Adipocyte (in vitro differentiated cells): ENCODE data around the gene DESI1.
"Not testable (repeated sequence)": the region's sequence is repeated elsewhere in the genome, so short reads cannot be mapped to it uniquely, and the experiment has no call there.

Experiments
- DNase-seq: peaks from one replicate; pipeline ENCODE4 v3.0.0-alpha.2; 2015; ENCODE audit warnings: low read depth
- H3K27me3 ChIP-seq: replicated peaks from 2 replicates; pipeline ENCODE4 v1.7.0; 2013; ENCODE audit warnings: mild to moderate bottlenecking, low read length, moderate library complexity; ENCODE audit not compliant: control insufficient read depth, insufficient read depth
- H3K36me3 ChIP-seq: 2 replicates; pipeline ENCODE4 v1.7.0; 2013; ENCODE audit warnings: low read length, mild to moderate bottlenecking, moderate library complexity; ENCODE audit not compliant: control insufficient read depth, insufficient read depth, severe bottlenecking
- H3K4me1 ChIP-seq: 2 replicates; pipeline ENCODE4 v1.7.0; 2013; ENCODE audit warnings: mild to moderate bottlenecking, low read length, moderate library complexity; ENCODE audit not compliant: control insufficient read depth, insufficient read depth
- H3K4me3 ChIP-seq: 2 replicates; pipeline ENCODE4 v1.7.0; 2013; ENCODE audit warnings: mild to moderate bottlenecking, low read length, moderate library complexity
- H3K9ac ChIP-seq: 2 replicates; pipeline ENCODE4 v1.7.0; 2013; ENCODE audit warnings: mild to moderate bottlenecking, low read length, moderate library complexity
- H3K9me3 ChIP-seq: 2 replicates; pipeline ENCODE4 v1.7.0; 2013; ENCODE audit warnings: mild to moderate bottlenecking, low read length, moderate library complexity; ENCODE audit not compliant: control insufficient read depth

DESI1 gene

DNA sequence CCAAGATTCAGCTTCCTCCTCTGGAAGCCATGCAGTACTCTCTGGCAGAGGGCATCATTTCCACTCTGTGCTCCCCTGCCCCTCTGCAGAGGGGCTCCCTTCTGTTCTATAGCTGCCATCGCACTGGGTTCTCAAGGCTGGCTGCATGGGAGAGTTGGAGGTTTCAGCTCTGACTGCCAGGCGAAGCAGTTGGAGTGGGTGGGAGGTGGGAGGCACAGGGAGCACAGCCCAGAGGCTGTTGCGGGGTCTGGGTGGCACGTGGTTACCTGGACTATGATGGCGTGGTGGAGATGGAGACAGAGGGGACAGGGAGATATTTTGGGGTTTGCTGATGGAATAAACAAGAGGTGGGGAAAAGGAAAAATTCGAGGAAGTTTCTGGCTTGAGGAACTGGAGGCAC, 36.0 kb downstream of the DESI1 start:
- DNase-seq = no peak
- no peak overlapping the region for H3K4me3 ChIP-seq

GRCh38 chr22:41582694-41583093, 38.1 kb downstream of the DESI1 start:
- H3K4me1 ChIP-seq = peaks cover 4% of the 10 kb centered on the region
- no peaks in the 10 kb centered on the region for H3K9me3 ChIP-seq
- no peak overlapping the region for H3K9ac ChIP-seq
- H3K36me3 ChIP-seq = peaks cover 59% of the 10 kb centered on the region
- H3K4me3 ChIP-seq = no peak overlapping the region
- no peaks in the 10 kb centered on the region for H3K27me3 ChIP-seq
- no peak for DNase-seq

More for the DNA sequence above, 36.0 kb downstream of the DESI1 start:
- Histone ChIP-seq H3K9me3 (no peaks in the 10 kb centered on the region), H3K9ac (no peak overlapping the region), H3K36me3 (peaks cover 37% of the 10 kb centered on the region), H3K27me3 (no peaks in the 10 kb centered on the region), H3K4me1 (peaks cover 16% of the 10 kb centered on the region)

DNA sequence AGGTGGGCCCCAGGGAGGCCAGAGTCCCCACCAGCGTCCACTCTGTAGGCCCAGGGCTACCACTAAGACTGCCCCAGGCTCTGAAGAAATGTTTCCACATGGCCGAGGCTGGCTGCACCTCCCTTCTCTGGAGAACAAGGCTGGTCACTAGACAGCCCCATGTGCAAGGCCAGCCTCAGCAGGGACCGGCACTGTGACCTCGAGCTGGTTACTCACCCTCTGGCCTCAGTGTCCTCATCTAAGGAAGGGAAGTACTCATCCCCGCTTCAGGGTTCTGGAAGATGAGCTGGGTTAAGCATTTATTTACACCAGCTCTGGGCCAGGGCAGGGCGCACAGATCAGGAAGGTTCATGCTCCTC, 40.9 kb downstream of the DESI1 start:
- Histone ChIP-seq H3K9me3 (no peaks in the 10 kb centered on the region), H3K4me1 (peaks cover 6% of the 10 kb centered on the region), H3K36me3 (peaks cover 67% of the 10 kb centered on the region), H3K4me3 (no peak overlapping the region), H3K27me3 (no peaks in the 10 kb centered on the region), H3K9ac (no peak overlapping the region)
- DNase-seq = no peak

GRCh38 chr22:41579297-41579996, 41.4 kb downstream of the DESI1 start:
- no peaks in the 10 kb centered on the region for H3K27me3 ChIP-seq
- H3K36me3 ChIP-seq = peaks cover 62% of the 10 kb centered on the region
- no peak for DNase-seq
- H3K9ac ChIP-seq = no peak overlapping the region
- no peak overlapping the region for H3K4me3 ChIP-seq
- peaks cover 11% of the 10 kb centered on the region for H3K4me1 ChIP-seq
- H3K9me3 ChIP-seq = no peaks in the 10 kb centered on the region

- H3K36me3 ChIP-seq = peaks cover 56% of the 10 kb centered on the region
- DNase-seq = no peak
- H3K4me3 ChIP-seq = no peak overlapping the region
- H3K4me1 ChIP-seq = peaks cover 13% of the 10 kb centered on the region
- no peak overlapping the region for H3K9ac ChIP-seq
- no peaks in the 10 kb centered on the region for H3K27me3 ChIP-seq
- no peaks in the 10 kb centered on the region for H3K9me3 ChIP-seq
Observed at GRCh38 chr22:41578818-41579217, 42.0 kb downstream of the DESI1 start.

- Histone ChIP-seq H3K9me3 (no peaks in the 10 kb centered on the region), H3K36me3 (peaks cover 49% of the 10 kb centered on the region), H3K27me3 (no peaks in the 10 kb centered on the region), H3K4me1 (peaks cover 13% of the 10 kb centered on the region), H3K9ac (no peak overlapping the region), H3K4me3 (no peak overlapping the region)
- DNase-seq = no peak
Observed at GRCh38 chr22:41578114-41578513, 42.7 kb downstream of the DESI1 start.

DNA sequence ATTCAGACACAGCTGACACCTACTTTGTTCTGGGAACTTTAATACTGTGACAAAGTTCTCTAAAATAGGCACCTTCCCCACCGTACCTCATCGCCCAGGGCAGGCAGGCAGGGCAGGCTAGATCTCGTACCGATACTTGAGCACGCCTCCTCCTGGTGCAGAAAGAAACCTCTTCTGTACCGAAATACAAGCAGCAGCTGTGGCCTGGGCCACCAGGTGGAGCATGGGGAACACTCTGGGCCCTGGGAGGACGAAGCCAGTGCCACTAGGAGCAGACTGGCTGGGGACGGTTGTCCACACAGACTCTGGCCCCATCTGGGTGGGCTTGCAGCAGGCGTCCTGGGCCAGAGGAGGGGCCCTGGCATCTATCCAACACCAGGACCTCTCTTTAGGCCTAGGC, 44.0 kb downstream of the DESI1 start:
- peaks cover 39% of the 10 kb centered on the region for H3K36me3 ChIP-seq
- DNase-seq = no peak

GRCh38 chr22:41575533-41575932, 45.3 kb downstream of the DESI1 start:
- Histone ChIP-seq H3K36me3 (peaks cover 39% of the 10 kb centered on the region), H3K4me3 (no peak overlapping the region), H3K4me1 (peaks cover 13% of the 10 kb centered on the region), H3K9me3 (no peaks in the 10 kb centered on the region), H3K9ac (peak overlapping the region; percentile 59), H3K27me3 (no peaks in the 10 kb centered on the region)
- DNase-seq = no peak

More for the DNA sequence above, 44.0 kb downstream of the DESI1 start:
- Histone ChIP-seq H3K9me3 (no peaks in the 10 kb centered on the region), H3K4me1 (peaks cover 13% of the 10 kb centered on the region), H3K27me3 (no peaks in the 10 kb centered on the region), H3K4me3 (no peak overlapping the region), H3K9ac (no peak overlapping the region)

DNA sequence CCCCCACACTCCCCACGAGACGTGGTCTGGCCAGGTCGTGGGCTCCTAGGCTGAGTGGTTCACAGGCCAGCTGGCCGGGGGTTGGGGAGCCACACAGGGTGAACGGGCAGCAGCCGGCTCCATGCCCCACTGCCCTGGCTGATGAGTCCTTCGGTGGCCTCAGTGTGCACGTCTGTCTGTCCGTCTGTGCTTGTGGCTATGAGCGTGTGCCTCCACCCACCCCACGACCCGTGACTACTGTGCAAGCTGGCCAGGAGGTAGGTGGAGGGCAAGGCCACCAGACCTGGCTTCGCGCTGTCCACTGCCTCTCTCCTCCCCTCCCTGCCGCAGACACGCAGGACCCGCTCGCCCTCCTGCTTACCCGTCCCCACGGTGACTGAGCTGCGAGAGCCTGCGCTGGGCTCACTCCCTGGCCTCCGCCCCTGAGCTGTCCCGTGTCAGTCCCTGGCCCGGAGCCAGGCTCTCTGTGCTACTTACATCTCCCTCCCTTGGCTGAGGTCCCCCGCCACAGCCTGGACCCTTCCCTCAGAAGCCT, 45.9 kb downstream of the DESI1 start:
- H3K9me3 ChIP-seq = no peaks in the 10 kb centered on the region
- no peak for DNase-seq
- H3K27me3 ChIP-seq = no peaks in the 10 kb centered on the region
- H3K36me3 ChIP-seq = peaks cover 33% of the 10 kb centered on the region
- no peak overlapping the region for H3K4me3 ChIP-seq
- peak overlapping the region; percentile 59 for H3K9ac ChIP-seq
- peaks cover 13% of the 10 kb centered on the region for H3K4me1 ChIP-seq

- Histone ChIP-seq H3K36me3 (peaks cover 20% of the 10 kb centered on the region), H3K27me3 (no peaks in the 10 kb centered on the region), H3K4me1 (peaks cover 13% of the 10 kb centered on the region), H3K4me3 (no peak overlapping the region), H3K9ac (no peak overlapping the region), H3K9me3 (no peaks in the 10 kb centered on the region)
- no peak for DNase-seq
Observed at GRCh38 chr22:41573677-41574076, 47.2 kb downstream of the DESI1 start.

DNA sequence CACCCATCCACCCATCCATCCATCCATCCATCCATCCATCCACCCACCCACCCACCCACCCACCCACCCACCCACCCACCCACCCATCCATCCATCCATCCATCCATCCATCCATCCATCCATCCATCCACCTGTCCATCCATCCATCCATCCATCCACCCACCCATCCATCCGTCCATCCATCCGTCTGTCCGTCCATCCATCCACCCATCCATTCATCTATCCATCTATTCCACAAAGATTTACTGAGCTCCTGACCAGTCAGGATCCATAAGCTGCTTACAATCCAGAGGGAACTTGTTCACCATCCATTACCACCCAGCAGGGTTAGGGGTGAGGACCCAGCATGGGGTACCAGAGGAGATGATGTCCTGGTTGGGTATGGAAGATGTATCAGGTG, 48.5 kb downstream of the DESI1 start:
- not testable (repeated sequence) for H3K4me3 ChIP-seq, DNase-seq, H3K27me3 ChIP-seq, H3K9ac ChIP-seq, H3K9me3 ChIP-seq, H3K36me3 ChIP-seq
- peaks cover 13% of the 10 kb centered on the region for H3K4me1 ChIP-seq

DNA sequence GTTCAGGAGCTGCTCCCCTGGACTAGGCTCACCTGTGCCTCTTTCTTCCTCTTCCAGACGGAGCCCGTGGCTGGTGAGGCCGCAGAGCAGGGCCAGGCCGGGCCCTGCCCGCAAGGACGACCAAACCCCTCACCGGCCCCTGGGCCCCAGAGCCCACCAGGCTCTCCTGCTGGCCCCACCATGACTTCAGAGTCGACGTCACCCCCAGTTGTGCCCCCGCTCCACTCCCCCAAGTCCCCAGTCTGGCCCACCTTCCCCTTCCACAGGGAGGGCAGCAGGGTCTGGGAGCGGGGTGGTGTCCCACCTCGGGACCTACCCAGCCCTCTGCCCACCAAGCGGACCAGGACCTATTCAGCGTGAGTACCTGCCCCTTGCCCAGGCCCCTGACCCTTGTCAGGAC, 49.1 kb downstream of the DESI1 start:
- H3K9ac ChIP-seq = no peak overlapping the region
- no peaks in the 10 kb centered on the region for H3K9me3 ChIP-seq
- peaks cover 4% of the 10 kb centered on the region for H3K36me3 ChIP-seq
- peaks cover 13% of the 10 kb centered on the region for H3K4me1 ChIP-seq
- no peak overlapping the region for H3K4me3 ChIP-seq
- no peaks in the 10 kb centered on the region for H3K27me3 ChIP-seq
- DNase-seq = no peak
